ENCODE data around the gene HOXA2. TPM values are rescaled to one million over a fixed set of nuclear protein-coding genes. Genes with fewer than 3 reads are reported as not detected.

The HOXA2 gene
- total and polyA plus RNA-seq, 2 of the 13 experiments (the other 11 are each of a cell fraction or from before 2014, with no cell fraction given), result 0.22 to 0.29 TPM

GRCh38 chr7:27107391-27108381, 5.2 kb upstream of the HOXA2 start:
- in situ Hi-C loops (cut with HindIII; ENCODE audit: extremely low pct_ligation_motif_present, low pct_unique_long_range_greater_than_20kb), result no loop called here
- H3K36me3 ChIP-seq (replicated peaks in 1 of 2; ENCODE audit: control insufficient read depth in 1 of 2, insufficient read depth in 2 of 2, low read length in 2 of 2), result peaks cover 2 to 7% of the 10 kb centered on the region in 2 experiments; a peak in 2 of 5 replicates
- no peak for TF ChIP-seq ZNF660 (CRISPR knock-in tag; IDR thresholded peaks at IDR 0.05; ENCODE audit: borderline replicate concordance, low read depth)
- peak; percentile 98 for TF ChIP-seq AGO2 (optimal IDR thresholded peaks at IDR 0.05; ENCODE audit: low read depth, low read length)
- peak; percentile 11 for TF ChIP-seq RBM22 (optimal IDR thresholded peaks at IDR 0.05; ENCODE audit: low read length)
- TF ChIP-seq RBFOX2 (IDR thresholded peaks at IDR 0.05; ENCODE audit: low read depth, low read length), result 0 out of 2 replicates have a peak, but pooled peaks have one; percentile 33
- peaks cover 12% of the 10 kb centered on the region; the same call in 1 of the 2 replicates for H3K4me1 ChIP-seq (ENCODE audit: insufficient read depth, low read length)
- 96% methylated on average over 39 of the region's 47 CpGs for WGBS (ENCODE audit: low lambda C conversion rate)
- H3K4me2 ChIP-seq (ENCODE audit: low read depth, low read length), result no peak overlapping the region
- FAIRE-seq (no peak), ATAC-seq (no peak), DNase-seq (ENCODE audit: low spot score) (no peak)
- no peak overlapping the region for H3K27ac ChIP-seq (ENCODE audit: extremely low read length, insufficient read depth, low read length)
- H2AFZ ChIP-seq (ENCODE audit: low read length), result no peak overlapping the region
- H3K79me2 ChIP-seq (ENCODE audit: insufficient read depth, low read length), result peaks cover 5% of the 10 kb centered on the region
- POLR2A ChIA-PET, result interaction anchor here (1.6 to 3.8 kb wide), 2 partner anchors 11 to 14 kb away, joined by 4 to 55 read pairs; no protein-coding TSS in a partner anchor
- no peak overlapping the region for H3K4me3 ChIP-seq (replicated peaks in 1 of 3; ENCODE audit: insufficient read depth in 1 of 3, low read depth in 2 of 3, low read length in 3 of 3)
- H3K27me3 ChIP-seq (ENCODE audit: control insufficient read depth in 1 of 2, insufficient read depth in 2 of 2, low read length in 2 of 2), result no peaks in the 10 kb centered on the region
- CTCF ChIA-PET (ENCODE audit: low intra/inter-chr PET ratio, low total read pairs), result no interaction called here
- no TSS peak for BruUV-seq (replicated peaks)
- no peaks in the 10 kb centered on the region for H3K9me3 ChIP-seq (ENCODE audit: low read length)
- intact Hi-C loops (cut with micrococcal nuclease; ENCODE audit: unreplicated experiment), result no loop called here
- H4K20me1 ChIP-seq (ENCODE audit: insufficient read depth, low read length), result no peaks in the 10 kb centered on the region
- H3K9ac ChIP-seq (ENCODE audit: insufficient read depth, low read depth, low read length), result no peak overlapping the region

GRCh38 chr7:27106901-27107240, 4.4 kb upstream of the HOXA2 start:
- H3K9me3 ChIP-seq (ENCODE audit: low read length), result no peaks in the 10 kb centered on the region
- 98% methylated on average over 14 of the region's 14 CpGs for WGBS (ENCODE audit: low lambda C conversion rate)
- H3K27ac ChIP-seq (ENCODE audit: extremely low read length, insufficient read depth, low read length), result no peak overlapping the region
- intact Hi-C loops (cut with micrococcal nuclease; ENCODE audit: unreplicated experiment), result no loop called here
- peaks cover 4% of the 10 kb centered on the region for H3K79me2 ChIP-seq (ENCODE audit: insufficient read depth, low read length)
- CTCF ChIA-PET (ENCODE audit: low intra/inter-chr PET ratio, low total read pairs), result no interaction called here
- no peak for TF ChIP-seq MLXIP (CRISPR knock-in tag; IDR thresholded peaks at IDR 0.05; ENCODE audit: borderline replicate concordance)
- TF ChIP-seq AGO2 (optimal IDR thresholded peaks at IDR 0.05; ENCODE audit: low read depth, low read length), result peak; percentile 8
- TF ChIP-seq ZBED4 (CRISPR knock-in tag; IDR thresholded peaks at IDR 0.05; ENCODE audit: borderline replicate concordance), result no peak
- no peak overlapping the region for H2AFZ ChIP-seq (ENCODE audit: low read length)
- no peak overlapping the region for H3K4me3 ChIP-seq (replicated peaks in 1 of 3; ENCODE audit: insufficient read depth in 1 of 3, low read depth in 2 of 3, low read length in 3 of 3)
- FAIRE-seq (no peak), ATAC-seq (no peak), DNase-seq (ENCODE audit: low spot score) (no peak)
- no peaks in the 10 kb centered on the region for H4K20me1 ChIP-seq (ENCODE audit: insufficient read depth, low read length)
- no TSS peak for BruUV-seq (replicated peaks)
- H3K36me3 ChIP-seq (replicated peaks in 1 of 2; ENCODE audit: control insufficient read depth in 1 of 2, insufficient read depth in 2 of 2, low read length in 2 of 2), result peaks cover 2 to 7% of the 10 kb centered on the region in 2 experiments; a peak in 2 of 5 replicates
- H3K9ac ChIP-seq (ENCODE audit: insufficient read depth, low read depth, low read length), result no peak overlapping the region
- H3K27me3 ChIP-seq (ENCODE audit: control insufficient read depth in 1 of 2, insufficient read depth in 2 of 2, low read length in 2 of 2), result no peaks in the 10 kb centered on the region
- H3K4me1 ChIP-seq (ENCODE audit: insufficient read depth, low read length), result peaks cover 11% of the 10 kb centered on the region; the same call in 1 of the 2 replicates
- POLR2A ChIA-PET, result no interaction called here
- H3K4me2 ChIP-seq (ENCODE audit: low read depth, low read length), result no peak overlapping the region
- in situ Hi-C loops (cut with HindIII; ENCODE audit: extremely low pct_ligation_motif_present, low pct_unique_long_range_greater_than_20kb), result no loop called here

All from HepG2 (cell line).